HG03565 (cell line): ENCODE measurements around the gene TMEM255B.
"Not testable (repeated sequence)": the region's sequence is repeated elsewhere in the genome, so short reads cannot be mapped to it uniquely, and the experiment has no call there.

Experiments
- ATAC-seq: cut with Tn5 transposase; IDR thresholded peaks from one replicate; pipeline ENCODE4 v1.9.1; 2021; ENCODE audit warnings: mild to moderate bottlenecking, moderate library complexity; ENCODE audit not compliant: unreplicated experiment

Gene TMEM255B

GRCh38 chr13:113748101-113748861 lies 10.7 kb upstream of the TMEM255B start:
- no peak for ATAC-seq

GRCh38 chr13:113748862-113749451 lies 10.1 kb upstream of the TMEM255B start:
- ATAC-seq, result no peak

GRCh38 chr13:113749507-113749906 lies 9.5 kb upstream of the TMEM255B start:
- no peak for ATAC-seq

- ATAC-seq, result no peak
Observed at GRCh38 chr13:113749967-113750366, 9.1 kb upstream of the TMEM255B start.

- ATAC-seq, result no peak
Observed at GRCh38 chr13:113750554-113751399, 8.2 kb upstream of the TMEM255B start.

DNA sequence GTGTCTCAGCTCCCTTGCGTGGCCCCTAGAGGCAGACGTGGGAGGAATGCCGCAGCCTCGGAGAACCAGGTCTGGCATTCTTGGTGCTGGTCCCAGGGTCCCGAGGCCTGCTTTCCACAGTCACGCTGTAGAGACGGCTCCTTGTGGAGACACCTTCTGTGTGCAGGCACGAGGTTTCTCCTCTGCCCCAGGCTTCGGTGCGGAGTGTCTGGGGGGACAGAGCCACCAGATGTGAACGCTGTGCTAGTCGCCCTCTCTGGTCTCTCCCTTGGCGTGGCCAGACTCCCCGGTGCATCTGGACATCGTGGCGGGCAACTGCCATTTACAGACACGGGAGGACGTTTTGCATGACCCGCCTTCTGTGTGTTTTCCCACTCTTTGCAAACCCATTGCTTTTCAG lies 7.5 kb upstream of the TMEM255B start:
- no peak for ATAC-seq

GRCh38 chr13:113752211-113752986 lies 6.6 kb upstream of the TMEM255B start:
- ATAC-seq, result not testable (repeated sequence)

- no peak for ATAC-seq
Observed at GRCh38 chr13:113753171-113753570, 5.9 kb upstream of the TMEM255B start.

- no peak for ATAC-seq
Observed at GRCh38 chr13:113754242-113754641, 4.8 kb upstream of the TMEM255B start.

DNA sequence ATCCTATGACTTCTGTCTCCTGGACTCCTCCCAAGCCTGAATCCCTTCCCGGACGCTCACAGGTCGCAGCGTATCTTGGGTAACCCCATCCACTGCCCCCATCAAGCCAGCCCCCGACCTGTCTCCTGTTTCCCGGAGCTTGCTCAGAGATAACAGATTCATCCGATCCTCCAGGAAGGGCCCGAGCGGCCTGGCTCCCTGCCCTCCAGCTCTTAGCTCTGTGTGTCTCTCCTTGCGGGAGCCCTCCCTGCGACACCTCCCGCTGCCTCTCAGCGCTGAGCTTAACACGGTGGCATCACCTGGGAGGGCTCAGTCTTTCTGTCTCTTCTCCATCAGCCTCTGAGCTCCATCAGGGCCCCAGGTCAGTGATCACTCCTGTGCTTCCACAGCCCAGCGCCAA lies 4.3 kb upstream of the TMEM255B start:
- ATAC-seq, result no peak

DNA sequence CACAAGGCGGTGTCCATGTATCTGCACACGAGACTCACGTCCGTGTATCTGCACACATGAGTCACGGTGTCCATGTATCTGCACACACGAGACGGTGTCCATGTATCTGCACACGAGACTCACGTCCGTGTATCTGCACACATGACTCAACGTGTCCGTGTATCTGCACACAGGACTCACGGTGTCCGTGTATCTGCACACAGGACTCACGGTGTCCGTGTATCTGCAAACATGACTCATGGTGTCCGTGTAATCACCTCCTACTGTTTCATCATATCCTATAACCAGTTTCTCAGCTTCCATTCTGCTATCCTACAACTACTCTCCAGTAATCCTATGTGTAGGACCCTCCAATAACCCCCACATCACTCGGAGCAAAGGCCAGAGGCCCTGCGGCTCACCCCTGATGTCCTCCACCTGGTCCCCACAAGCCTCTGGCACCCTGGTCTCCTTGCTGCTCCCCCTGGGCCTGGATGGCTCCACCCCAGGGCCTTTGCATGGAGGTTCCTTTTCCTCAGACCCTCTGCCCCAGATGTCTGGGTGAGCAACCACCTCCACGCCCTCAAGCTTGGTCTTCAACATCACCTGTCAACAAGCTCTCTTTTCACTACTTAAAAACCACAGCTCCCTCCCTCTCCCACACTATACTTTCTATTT lies 2.5 kb upstream of the TMEM255B start:
- no peak for ATAC-seq

GRCh38 chr13:113759525-113760137 lies 605 bp downstream of the TMEM255B start:
- ATAC-seq, result no peak

DNA sequence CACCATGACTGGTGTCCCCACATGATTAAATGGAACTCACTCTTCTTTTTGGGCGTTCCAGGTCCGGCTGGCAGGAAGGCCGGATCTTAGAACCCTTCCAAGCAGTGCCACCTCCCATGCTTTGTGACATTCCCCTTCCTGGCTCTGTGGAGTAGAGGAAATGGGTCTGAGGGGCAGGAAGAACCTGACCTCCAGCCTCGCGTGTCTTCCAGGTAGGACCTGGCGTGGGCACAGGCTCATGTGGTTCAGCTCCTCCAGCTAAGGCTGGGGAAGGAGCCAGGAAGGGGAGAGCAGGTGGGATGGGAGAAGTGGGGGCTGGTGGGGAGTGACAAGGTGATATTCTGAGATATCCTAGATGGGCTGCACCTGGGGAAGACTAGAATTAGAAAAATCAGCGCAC lies 2.1 kb downstream of the TMEM255B start:
- ATAC-seq, result no peak

DNA sequence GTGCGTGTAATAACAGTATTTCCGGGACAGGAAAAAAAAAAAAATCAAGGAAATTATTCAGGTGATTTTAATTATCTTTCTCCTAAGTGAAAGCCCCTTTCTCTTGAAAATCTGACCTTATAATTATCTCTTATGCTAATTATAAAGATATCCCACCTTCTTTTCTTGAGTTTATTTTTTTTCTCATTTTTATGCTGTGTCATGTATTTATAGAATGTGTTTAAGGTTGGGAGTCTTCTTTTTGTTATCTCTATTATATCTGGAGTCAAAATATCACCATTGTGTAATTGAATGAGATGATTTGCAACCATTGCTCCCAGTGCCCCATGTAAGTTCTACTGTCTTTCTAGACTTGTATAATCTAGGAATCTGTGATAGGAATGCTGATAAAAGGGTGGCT lies 3.0 kb downstream of the TMEM255B start:
- no peak for ATAC-seq

- no peak for ATAC-seq
Observed at GRCh38 chr13:113762538-113762937, 3.5 kb downstream of the TMEM255B start.

DNA sequence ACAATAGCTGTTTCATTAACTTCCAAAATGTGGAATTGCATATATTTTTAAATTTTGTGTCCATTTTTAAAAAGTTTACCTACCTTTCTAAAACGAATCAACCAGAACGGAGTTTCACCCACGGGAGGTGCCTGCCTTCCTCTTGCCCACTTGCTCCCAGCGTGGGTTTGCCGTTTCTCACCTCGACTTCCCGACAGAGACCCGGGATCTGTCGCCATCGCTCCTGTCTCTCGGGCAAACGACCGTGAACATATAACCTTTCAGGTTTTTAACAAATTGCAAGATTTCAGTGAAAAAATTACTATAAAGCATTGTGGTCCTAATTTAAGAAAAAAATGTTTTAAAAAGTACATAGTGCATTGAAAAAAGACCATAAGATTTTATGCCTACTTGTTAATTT lies 4.2 kb downstream of the TMEM255B start:
- ATAC-seq, result no peak

DNA sequence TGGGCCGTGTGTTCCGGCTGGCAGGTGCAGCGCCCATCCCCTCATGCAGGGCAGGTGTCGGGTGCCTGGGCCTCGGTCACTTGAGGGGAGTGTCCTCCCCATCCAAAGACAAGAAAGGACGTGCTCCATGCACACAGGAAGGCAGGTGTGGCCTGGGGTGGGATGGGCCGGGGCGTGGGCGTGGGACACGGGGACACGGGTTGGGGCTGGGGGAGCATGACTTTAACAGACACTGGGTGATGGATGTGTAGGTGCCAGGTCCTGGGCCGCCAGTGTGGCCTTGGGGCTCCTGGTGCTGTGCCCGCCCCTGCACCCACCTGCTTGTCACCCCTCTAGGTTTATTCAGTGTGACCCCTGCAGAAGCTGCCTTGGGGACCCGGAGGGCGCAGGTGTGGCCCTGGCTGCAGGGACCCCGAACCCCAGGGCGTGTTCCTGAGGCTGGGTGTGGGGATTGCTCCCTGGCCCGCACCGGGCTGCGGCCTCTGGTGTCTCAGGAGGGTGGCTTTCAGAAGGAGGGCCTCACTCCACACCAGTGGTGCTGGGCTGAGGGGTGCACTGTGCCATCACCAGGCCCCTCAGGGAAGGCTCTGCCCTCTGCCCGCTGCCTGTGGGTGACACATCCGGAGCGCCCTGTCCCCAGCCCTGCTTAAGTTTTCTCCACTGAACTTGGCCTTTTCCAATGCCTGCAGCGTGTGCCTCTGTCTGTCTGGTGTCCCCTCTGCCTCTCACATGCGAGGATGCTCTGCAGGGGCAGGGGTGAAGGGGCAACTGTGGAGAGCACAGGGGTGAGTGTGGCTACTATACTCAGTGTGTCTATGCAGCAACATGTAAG lies 5.2 kb downstream of the TMEM255B start:
- ATAC-seq, result no peak

DNA sequence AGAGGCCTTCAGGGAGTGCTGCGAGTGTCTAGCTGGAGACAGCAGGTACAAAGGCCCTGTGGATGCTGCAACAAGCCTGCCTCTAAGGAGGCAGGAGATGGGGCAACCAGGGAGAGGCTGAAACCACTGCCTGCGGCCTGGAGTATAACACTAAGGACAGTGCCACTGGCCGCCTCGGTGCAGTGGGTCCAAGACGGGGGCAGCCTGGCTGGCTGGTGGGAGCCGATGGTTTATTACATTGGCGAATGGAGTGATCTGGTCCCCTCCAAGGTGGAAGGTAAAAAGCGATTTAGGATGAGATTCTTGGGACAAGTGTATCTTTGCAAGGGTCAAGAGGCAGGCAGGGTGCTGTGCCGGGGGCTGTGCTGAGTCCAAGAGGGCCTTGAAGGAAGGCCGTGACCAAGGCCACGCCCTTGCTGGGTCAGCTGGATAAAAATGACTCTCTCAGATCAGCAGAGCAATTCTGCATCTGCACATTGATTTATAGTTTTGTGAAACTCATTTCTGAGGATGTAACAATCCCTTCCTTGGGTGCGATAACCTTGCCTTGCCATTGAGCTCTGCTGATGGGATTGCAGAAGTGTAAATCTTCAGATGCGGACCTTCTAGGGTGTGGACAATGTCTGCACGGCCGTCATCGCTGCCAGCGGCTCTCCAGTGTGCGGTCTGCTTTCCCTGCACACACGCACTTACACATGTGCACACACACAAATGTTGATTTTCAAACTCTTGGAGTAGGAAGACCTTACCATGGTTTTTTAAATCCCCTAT lies 6.0 kb downstream of the TMEM255B start:
- no peak for ATAC-seq

DNA sequence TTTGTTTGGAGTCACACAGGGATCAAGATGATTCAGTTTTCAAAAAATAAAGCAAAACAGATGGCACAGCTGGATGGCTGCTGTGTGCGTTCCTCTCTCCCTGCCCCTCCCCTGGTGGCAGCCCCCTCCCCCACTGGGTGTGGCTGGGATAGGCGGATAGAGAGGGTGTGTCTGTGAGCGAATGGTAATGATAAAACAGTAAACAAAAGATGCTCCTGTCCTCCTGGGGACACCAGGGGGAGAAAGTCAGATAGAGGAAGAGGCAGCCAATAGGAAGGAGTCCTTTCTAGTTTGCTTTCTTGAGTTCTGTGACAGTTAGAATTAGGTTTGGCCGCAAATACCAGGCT lies 6.5 kb downstream of the TMEM255B start:
- no peak for ATAC-seq
